Measurements from ENCODE around the gene TGM3.

Gene TGM3

DNA sequence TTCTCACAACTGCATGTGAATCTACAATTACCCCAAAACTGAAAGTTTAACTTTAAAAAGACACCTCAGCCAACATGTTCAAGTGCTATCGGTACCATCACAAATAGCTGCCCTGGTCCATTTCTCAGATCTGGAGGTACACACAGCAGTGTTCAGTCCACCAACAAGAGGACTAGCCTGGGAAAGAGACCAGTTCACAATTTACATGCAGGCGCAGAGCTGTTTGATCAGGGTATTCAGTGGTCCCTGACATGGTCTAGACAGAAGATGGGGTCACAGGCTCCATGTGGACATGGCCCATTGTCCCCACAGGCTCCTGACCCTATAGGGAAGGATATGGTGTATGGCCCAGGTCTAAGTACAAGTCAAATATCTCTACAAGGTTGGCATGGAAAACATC, 69.3 kb downstream of the TGM3 start:
- no peak for DNase-seq (ENCODE audit: low spot score)
- no peak overlapping the region for H3K27ac ChIP-seq (ENCODE audit: poor library complexity, severe bottlenecking)
- TF ChIP-seq, protein P1, sequence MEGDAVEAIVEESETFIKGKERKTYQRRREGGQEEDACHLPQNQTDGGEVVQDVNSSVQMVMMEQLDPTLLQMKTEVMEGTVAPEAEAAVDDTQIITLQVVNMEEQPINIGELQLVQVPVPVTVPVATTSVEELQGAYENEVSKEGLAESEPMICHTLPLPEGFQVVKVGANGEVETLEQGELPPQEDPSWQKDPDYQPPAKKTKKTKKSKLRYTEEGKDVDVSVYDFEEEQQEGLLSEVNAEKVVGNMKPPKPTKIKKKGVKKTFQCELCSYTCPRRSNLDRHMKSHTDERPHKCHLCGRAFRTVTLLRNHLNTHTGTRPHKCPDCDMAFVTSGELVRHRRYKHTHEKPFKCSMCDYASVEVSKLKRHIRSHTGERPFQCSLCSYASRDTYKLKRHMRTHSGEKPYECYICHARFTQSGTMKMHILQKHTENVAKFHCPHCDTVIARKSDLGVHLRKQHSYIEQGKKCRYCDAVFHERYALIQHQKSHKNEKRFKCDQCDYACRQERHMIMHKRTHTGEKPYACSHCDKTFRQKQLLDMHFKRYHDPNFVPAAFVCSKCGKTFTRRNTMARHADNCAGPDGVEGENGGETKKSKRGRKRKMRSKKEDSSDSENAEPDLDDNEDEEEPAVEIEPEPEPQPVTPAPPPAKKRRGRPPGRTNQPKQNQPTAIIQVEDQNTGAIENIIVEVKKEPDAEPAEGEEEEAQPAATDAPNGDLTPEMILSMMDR (IDR thresholded peaks at IDR 0.05; ENCODE audit: poor library complexity, severe bottlenecking) = no peak
- no peak overlapping the region for H3K4me3 ChIP-seq (ENCODE audit: severe bottlenecking)
- H3K27me3 ChIP-seq (ENCODE audit: insufficient read depth, poor library complexity, severe bottlenecking) = no peaks in the 10 kb centered on the region
- no peaks in the 10 kb centered on the region for H3K9me3 ChIP-seq (ENCODE audit: severe bottlenecking)
- no peak for ATAC-seq (ENCODE audit: low read depth)
- peaks cover 11% of the 10 kb centered on the region for H3K4me1 ChIP-seq (ENCODE audit: insufficient read depth, poor library complexity, severe bottlenecking)
- H3K36me3 ChIP-seq (ENCODE audit: low read depth) = no peaks in the 10 kb centered on the region

DNA sequence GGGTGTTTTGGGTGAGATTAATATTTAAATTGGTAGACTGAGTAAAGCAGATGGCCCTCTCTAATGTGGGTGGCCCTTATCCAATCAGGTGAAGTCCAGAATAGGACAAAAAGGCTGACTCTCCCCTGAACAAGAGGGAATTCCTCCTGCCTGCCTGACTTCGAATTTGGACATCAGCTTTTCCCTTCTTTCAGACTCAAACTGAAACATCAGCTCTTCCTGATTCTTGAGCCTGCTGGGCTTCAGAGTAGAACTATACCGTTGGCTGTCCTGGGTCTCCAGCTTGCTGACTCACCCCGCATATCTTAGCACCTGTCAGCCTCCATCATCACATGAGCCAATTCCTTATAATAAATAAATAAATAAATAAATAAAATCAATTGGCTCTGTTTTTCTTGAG, 69.9 kb downstream of the TGM3 start:
- Histone ChIP-seq H3K9me3 (ENCODE audit: severe bottlenecking) (no peaks in the 10 kb centered on the region), H3K27me3 (ENCODE audit: insufficient read depth, poor library complexity, severe bottlenecking) (no peaks in the 10 kb centered on the region), H3K36me3 (ENCODE audit: low read depth) (no peaks in the 10 kb centered on the region), H3K4me3 (ENCODE audit: severe bottlenecking) (no peak overlapping the region), H3K27ac (ENCODE audit: poor library complexity, severe bottlenecking) (no peak overlapping the region), H3K4me1 (ENCODE audit: insufficient read depth, poor library complexity, severe bottlenecking) (peaks cover 11% of the 10 kb centered on the region)
- TF ChIP-seq, protein P1 (IDR thresholded peaks at IDR 0.05; ENCODE audit: poor library complexity, severe bottlenecking) = no peak
- ATAC-seq (ENCODE audit: low read depth) = no peak
- DNase-seq (ENCODE audit: low spot score) = no peak

DNA sequence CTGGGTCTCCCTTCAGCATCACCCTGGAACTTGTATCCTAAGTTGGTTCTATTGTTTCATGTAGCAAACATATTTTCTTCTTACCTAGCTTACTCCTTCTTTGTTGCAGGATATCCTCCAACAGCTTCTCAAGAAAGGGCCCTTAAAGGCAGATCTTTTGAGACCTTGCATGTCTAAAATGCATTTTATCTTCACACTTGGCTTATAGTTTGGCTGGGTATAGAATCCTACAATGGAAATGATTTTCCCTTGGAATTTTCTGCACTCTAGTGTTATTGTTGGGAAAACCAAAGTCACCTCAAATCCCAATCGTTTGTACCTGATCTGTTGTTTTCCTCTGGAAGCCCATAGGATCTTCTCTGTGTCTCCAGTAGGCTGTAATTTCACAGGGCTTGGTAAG, 72.8 kb downstream of the TGM3 start:
- Histone ChIP-seq H3K4me1 (ENCODE audit: insufficient read depth, poor library complexity, severe bottlenecking) (peaks cover 8% of the 10 kb centered on the region), H3K27ac (ENCODE audit: poor library complexity, severe bottlenecking) (no peak overlapping the region), H3K36me3 (ENCODE audit: low read depth) (no peaks in the 10 kb centered on the region), H3K9me3 (ENCODE audit: severe bottlenecking) (no peaks in the 10 kb centered on the region), H3K4me3 (ENCODE audit: severe bottlenecking) (no peak overlapping the region), H3K27me3 (ENCODE audit: insufficient read depth, poor library complexity, severe bottlenecking) (no peaks in the 10 kb centered on the region)
- no peak for DNase-seq (ENCODE audit: low spot score)
- ATAC-seq (ENCODE audit: low read depth) = no peak
- TF ChIP-seq, protein P1 (IDR thresholded peaks at IDR 0.05; ENCODE audit: poor library complexity, severe bottlenecking) = no peak

DNA sequence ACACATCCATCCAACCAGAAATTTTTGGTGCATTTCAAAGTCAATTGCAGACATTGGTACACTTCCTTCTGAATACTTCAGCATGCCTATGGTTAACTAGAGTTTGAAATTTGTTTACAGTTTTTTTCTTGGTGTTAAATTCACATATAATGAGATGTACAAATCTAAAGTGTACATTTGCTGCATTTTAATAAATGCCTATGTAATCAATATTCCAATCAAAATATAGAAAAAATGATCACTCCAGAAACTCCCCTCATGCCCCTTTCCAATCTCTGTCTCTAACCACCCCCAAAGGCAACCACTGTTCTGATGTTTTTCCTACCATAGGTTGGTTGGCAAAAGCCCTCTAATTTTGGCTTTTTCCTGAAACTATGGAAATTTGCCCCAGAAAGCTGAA, 77.3 kb downstream of the TGM3 start:
- no peak overlapping the region for H3K4me3 ChIP-seq (ENCODE audit: severe bottlenecking)
- H3K27ac ChIP-seq (ENCODE audit: poor library complexity, severe bottlenecking) = no peak overlapping the region
- ATAC-seq (ENCODE audit: low read depth) (no peak), DNase-seq (ENCODE audit: low spot score) (no peak)
- no peaks in the 10 kb centered on the region for H3K9me3 ChIP-seq (ENCODE audit: severe bottlenecking)
- no peaks in the 10 kb centered on the region for H3K27me3 ChIP-seq (ENCODE audit: insufficient read depth, poor library complexity, severe bottlenecking)
- no peaks in the 10 kb centered on the region for H3K36me3 ChIP-seq (ENCODE audit: low read depth)
- TF ChIP-seq, protein P1 (IDR thresholded peaks at IDR 0.05; ENCODE audit: poor library complexity, severe bottlenecking) = no peak
- no peaks in the 10 kb centered on the region for H3K4me1 ChIP-seq (ENCODE audit: insufficient read depth, poor library complexity, severe bottlenecking)

DNA sequence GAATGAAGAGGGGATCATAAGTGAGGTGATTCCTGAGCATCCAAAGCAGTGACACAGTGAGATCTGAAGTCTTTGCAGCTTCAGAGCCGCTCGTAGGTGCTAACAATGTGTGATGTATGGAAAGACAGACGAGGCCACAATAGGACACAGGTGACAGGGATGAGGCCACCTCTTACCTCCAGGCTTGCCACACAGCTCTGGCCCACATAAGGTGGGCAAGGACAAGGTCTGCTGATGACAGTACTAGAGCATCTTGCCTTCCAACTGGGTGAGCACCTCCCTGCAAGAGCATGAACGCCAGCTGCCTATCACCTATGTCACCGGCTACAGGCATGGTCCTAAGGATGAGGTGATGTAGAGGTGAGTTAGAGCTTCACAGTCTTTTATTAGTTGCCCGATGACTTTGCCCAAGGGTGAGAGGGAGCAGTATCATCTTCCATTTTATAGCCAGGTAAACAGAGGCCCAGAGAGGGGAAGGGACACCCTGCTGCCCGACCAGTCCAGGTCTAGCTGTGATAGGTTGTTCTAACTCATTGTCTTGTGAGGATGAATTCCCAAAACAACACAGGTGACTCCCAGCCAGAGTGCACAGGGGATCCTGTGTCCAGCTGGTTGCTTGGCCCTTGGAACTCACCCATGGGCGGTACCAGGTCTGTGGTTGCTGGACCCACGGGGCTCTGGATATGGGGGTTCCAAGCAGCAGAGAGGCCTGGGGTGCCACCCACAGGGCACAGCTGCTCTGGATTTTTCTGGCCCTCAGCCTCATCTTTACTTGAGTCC, 78.7 kb downstream of the TGM3 start:
- H3K36me3 ChIP-seq (ENCODE audit: low read depth) = no peaks in the 10 kb centered on the region
- TF ChIP-seq, protein P1 (IDR thresholded peaks at IDR 0.05; ENCODE audit: poor library complexity, severe bottlenecking) = no peak
- H3K27me3 ChIP-seq (ENCODE audit: insufficient read depth, poor library complexity, severe bottlenecking) = no peaks in the 10 kb centered on the region
- no peak for DNase-seq (ENCODE audit: low spot score)
- ATAC-seq (ENCODE audit: low read depth) = no peak
- H3K4me3 ChIP-seq (ENCODE audit: severe bottlenecking) = no peak overlapping the region
- H3K9me3 ChIP-seq (ENCODE audit: severe bottlenecking) = no peaks in the 10 kb centered on the region
- H3K27ac ChIP-seq (ENCODE audit: poor library complexity, severe bottlenecking) = no peak overlapping the region
- no peaks in the 10 kb centered on the region for H3K4me1 ChIP-seq (ENCODE audit: insufficient read depth, poor library complexity, severe bottlenecking)
